Activated T-helper 1 cell treated with Interleukin-2 at 50 U/mL for 16 hours (primary cell): ENCODE data around the gene PAX4.
A peak's percentile ranks its signal among the peaks of the same experiment; 100 is the strongest.
"Not testable (repeated sequence)": the region's sequence is repeated elsewhere in the genome, so short reads cannot be mapped to it uniquely, and the experiment has no call there.

ENCODE experiments used
- DNase-seq: peaks from one replicate; pipeline ENCODE4 v3.0.0-alpha.2; 2020; ENCODE audit warnings: low read depth

Gene PAX4

DNA sequence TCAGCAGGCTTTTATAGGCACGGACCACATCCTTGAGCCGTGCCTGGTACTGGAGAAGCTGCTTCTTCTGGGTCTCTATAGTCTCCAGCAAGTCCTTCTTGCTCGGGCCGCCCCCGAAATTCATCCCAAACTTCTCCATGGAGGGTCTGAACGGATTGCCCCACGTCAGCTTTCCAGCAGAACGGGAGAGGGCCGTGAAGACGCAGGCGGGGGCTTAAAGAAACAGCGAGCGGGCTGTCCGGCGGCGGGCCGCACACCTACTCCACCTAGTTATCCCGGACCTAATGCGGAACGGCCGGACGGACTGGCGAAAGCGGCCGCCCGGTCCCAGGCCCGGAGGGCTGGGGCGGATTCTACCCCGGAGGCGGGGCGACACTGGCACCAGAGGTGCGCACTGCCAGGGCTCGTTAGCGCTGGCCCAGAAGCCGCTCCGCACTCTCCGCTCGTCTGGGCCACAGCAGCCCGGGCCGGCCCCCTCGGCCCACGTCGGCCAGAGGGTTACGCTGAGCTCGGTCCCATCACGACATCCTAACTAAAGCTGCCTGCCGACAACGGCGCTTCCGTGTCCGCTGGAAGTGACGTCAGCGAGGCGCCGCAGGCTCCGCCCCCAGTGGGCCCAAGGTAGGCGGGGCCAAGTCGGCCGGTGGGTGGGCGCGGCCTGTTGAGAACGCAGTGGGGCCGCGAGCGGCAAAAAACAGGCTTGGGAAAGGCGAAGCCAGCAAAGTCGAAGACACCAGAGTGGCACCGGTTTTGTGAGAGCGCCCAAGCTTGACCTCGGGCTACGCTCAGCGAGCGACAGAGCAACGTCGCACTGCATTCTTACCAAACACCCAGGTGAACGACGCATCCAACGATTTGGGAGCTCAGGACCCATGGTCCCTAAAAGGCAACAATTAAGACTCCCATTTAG, 32.6 kb downstream of the PAX4 start, which contains the start of gene GCC1:
TSS of gene GCC1 (minus strand) at position 553 of the 910 bp plus-strand sequence. CDS start at position 139, 414 bp downstream.
- peak; percentile 88 for DNase-seq

DNA sequence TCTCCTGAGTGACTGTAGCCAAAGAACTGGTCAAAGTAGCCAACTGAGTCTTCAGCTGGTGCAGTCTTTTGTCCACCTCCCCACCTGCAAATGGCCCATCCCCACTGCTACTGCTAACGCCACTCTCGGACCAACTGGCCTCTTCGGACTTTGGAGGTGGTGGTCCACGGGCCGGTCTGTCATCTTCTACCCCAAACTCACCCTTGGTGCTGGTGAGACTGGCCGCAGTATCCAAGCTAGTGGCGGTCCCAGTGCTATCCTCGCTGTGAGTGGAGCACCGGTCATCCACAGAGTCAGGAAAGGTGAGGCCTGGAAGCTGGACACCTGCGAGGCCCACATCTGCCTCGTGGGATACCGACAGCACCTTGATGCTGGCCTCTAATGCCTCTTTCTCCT, 33.3 kb downstream of the PAX4 start:
- DNase-seq, result no peak

- DNase-seq, result no peak
Measured at GRCh38 chr7:127582361-127582760, 35.6 kb downstream of the PAX4 start.

DNA sequence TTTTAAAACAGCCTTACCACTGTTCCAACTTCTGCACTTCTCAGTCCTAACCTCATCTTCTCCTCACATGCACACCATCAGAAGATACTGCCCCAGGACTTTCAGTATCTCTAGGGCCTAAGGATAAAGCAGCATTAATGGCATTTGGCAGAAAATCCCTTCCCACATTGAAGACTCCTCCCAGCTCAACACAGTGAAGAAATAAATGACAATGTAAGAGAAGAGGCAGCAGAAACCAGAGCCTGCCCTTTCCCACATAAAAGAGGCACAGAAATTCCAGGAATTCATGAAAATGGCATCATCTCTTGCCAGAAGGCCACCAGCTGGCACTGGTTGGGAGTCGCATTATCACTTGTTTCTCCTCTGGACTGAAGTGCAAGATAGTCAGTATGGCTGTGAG, 36.2 kb downstream of the PAX4 start:
- no peak for DNase-seq

DNA sequence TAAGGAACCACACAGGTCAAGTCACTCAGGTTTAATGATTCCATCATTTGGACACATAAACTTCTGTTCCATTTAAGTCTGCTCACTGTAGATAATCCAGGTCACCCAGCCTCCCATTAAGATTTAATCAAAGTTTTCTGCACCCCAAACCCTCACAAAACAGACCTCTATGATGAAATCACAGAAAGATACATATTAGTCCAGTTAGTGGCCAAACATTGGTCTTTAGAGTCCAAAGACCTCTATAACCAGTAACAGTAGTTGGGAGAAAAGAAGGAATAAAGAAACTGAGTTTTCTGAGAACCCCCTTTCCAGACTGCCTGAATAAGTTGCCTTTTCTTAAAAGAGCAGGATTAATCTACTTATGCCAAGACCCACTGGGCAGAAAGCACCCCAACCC, 37.3 kb downstream of the PAX4 start:
- DNase-seq, result no peak

GRCh38 chr7:127578711-127579275, 39.1 kb downstream of the PAX4 start:
- no peak for DNase-seq

GRCh38 chr7:127578036-127578684, 39.8 kb downstream of the PAX4 start:
- DNase-seq, result no peak

DNA sequence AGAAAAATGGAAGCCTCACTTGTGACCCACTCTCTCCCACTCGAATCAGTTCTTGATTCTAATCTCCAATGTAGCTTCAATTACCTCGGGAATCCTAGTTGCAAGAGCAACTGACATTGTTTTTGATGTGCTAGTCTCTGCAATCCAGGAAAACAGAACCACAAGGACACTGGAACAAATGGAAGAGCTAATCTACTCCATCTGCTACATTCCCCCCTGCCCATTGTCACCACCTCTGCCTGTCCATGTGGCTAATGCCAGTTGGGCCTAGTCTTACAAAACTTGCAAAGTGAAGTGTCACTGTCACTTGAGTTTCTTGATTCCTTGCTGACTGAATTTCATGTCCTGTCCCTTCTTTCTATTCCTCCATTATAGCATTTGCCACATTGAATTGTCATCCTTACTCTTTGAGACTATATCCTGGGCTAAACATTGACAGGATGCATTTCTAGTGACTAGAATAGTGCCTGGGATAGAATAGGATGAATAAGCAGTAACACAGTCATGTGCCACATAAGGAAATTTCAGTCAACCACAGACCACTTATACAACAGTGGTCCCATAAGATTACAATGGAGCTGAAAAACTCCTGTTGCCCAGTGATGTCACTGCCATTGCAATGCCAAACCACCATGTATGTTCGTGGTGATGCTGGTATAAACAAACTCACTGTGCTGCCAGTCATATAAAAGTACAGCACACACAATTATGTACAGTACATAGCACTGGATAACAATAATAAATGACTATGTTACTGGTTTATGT, 46.0 kb downstream of the PAX4 start:
- no peak for DNase-seq

DNA sequence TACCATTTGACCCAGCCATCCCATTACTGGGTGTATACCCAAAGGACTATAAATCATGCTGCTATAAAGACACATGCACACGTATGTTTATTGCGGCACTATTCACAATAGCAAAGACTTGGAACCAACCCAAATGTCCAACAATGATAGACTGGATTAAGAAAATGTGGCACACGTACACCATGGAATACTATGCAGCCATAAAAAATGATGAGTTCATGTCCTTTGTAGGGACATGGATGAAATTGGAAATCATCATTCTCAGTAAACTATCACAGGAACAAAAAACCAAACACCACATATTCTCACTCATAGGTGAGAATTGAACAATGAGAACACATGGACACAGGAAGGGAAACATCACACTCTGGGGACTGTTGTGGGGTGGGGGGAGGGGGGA, 49.9 kb downstream of the PAX4 start:
- DNase-seq, result not testable (repeated sequence)

DNA sequence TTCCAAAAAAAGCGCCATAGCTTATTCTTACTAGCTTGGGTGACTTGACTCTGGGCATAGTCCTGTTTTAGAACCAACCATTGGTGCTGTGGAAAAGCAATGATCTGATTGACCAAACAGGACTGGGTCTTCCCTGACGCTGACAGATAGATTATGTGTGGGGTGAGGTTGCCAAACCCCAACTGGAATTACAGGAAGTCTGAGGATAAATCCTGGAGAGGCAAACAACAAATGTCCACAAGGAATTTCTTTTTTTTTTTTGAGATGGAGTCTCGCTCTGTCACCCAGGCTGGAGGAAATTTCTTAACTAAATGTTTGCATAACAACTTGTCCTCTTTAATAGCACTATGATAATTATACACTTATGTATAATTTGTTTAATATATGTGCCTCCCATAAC, 51.7 kb downstream of the PAX4 start:
- no peak for DNase-seq
